Measurements from ENCODE around the gene POFUT2. TPM values are rescaled to one million over a fixed set of nuclear protein-coding genes. Genes with fewer than 3 reads are reported as not detected.

POFUT2 gene
- total RNA-seq, 1 experiment from 2014 or later = 25.1 TPM

GRCh38 chr21:45288441-45288841, 746 bp upstream of the POFUT2 start:
- ChIA-PET POLR2A (ENCODE audit: low non-redundant PET) (interaction anchor here (0.6 kb wide), 1 partner anchor 134 kb away, joined by 3 read pairs; no protein-coding TSS in a partner anchor), CTCF (interaction anchor here (0.7 to 1.5 kb wide), 2 partner anchors 146 to 148 kb away, joined by 6 to 8 read pairs; no protein-coding TSS in a partner anchor)
- Histone ChIP-seq H3K36me3 (ENCODE audit: insufficient read depth, low read length, poor library complexity, severe bottlenecking) (peaks cover 22% of the 10 kb centered on the region), H3K4me3 (ENCODE audit: low read depth, low read length, poor library complexity, severe bottlenecking) (peak overlapping the region; percentile 94), H3K9me3 (ENCODE audit: low read depth, low read length, poor library complexity, severe bottlenecking) (no peaks in the 10 kb centered on the region), H3K27ac (ENCODE audit: low read depth, low read length, poor library complexity, severe bottlenecking) (peak overlapping the region; percentile 79), H3K4me1 (ENCODE audit: insufficient read depth, low read length, poor library complexity, severe bottlenecking) (peaks cover 4% of the 10 kb centered on the region), H3K27me3 (replicated peaks; ENCODE audit: insufficient read depth, low read depth, low read length, poor library complexity) (no peaks in the 10 kb centered on the region)
- no peak for DNase-seq (ENCODE audit: low spot score)
- BruUV-seq (replicated peaks) = no TSS peak
- intact Hi-C loops (cut with micrococcal nuclease; ENCODE audit: unreplicated experiment) = no loop called here
- TF ChIP-seq, protein P1, sequence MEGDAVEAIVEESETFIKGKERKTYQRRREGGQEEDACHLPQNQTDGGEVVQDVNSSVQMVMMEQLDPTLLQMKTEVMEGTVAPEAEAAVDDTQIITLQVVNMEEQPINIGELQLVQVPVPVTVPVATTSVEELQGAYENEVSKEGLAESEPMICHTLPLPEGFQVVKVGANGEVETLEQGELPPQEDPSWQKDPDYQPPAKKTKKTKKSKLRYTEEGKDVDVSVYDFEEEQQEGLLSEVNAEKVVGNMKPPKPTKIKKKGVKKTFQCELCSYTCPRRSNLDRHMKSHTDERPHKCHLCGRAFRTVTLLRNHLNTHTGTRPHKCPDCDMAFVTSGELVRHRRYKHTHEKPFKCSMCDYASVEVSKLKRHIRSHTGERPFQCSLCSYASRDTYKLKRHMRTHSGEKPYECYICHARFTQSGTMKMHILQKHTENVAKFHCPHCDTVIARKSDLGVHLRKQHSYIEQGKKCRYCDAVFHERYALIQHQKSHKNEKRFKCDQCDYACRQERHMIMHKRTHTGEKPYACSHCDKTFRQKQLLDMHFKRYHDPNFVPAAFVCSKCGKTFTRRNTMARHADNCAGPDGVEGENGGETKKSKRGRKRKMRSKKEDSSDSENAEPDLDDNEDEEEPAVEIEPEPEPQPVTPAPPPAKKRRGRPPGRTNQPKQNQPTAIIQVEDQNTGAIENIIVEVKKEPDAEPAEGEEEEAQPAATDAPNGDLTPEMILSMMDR (conservative IDR thresholded peaks at IDR 0.05; ENCODE audit: low read depth, low read length) = no peak
- no peak for TF ChIP-seq EZH2 (IDR thresholded peaks at IDR 0.05; ENCODE audit: borderline replicate concordance, low read depth, low read length, poor library complexity, severe bottlenecking)

GRCh38 chr21:45286671-45287437, 841 bp downstream of the POFUT2 start:
- no TSS peak for BruUV-seq (replicated peaks)
- Histone ChIP-seq H3K9me3 (ENCODE audit: low read depth, low read length, poor library complexity, severe bottlenecking) (no peaks in the 10 kb centered on the region), H3K27me3 (replicated peaks; ENCODE audit: insufficient read depth, low read depth, low read length, poor library complexity) (no peaks in the 10 kb centered on the region), H3K4me3 (ENCODE audit: low read depth, low read length, poor library complexity, severe bottlenecking) (peak overlapping the region; percentile 94), H3K27ac (ENCODE audit: low read depth, low read length, poor library complexity, severe bottlenecking) (no peak overlapping the region), H3K4me1 (ENCODE audit: insufficient read depth, low read length, poor library complexity, severe bottlenecking) (no peaks in the 10 kb centered on the region), H3K36me3 (ENCODE audit: insufficient read depth, low read length, poor library complexity, severe bottlenecking) (peaks cover 28% of the 10 kb centered on the region)
- TF ChIP-seq EZH2 (IDR thresholded peaks at IDR 0.05; ENCODE audit: borderline replicate concordance, low read depth, low read length, poor library complexity, severe bottlenecking) = no peak
- TF ChIP-seq, protein P1 (conservative IDR thresholded peaks at IDR 0.05; ENCODE audit: low read depth, low read length) = no peak
- POLR2A ChIA-PET (ENCODE audit: low non-redundant PET) = interaction anchor here (0.6 kb wide), 1 partner anchor 880 kb away, joined by 5 read pairs; no protein-coding TSS in a partner anchor
- CTCF ChIA-PET = no interaction called here
- DNase-seq (ENCODE audit: low spot score) = no peak
- intact Hi-C loops (cut with micrococcal nuclease; ENCODE audit: unreplicated experiment) = no loop called here

GRCh38 chr21:45285266-45285931, 2.3 kb downstream of the POFUT2 start:
- TF ChIP-seq, protein P1 (conservative IDR thresholded peaks at IDR 0.05; ENCODE audit: low read depth, low read length) = no peak
- TF ChIP-seq EZH2 (IDR thresholded peaks at IDR 0.05; ENCODE audit: borderline replicate concordance, low read depth, low read length, poor library complexity, severe bottlenecking) = no peak
- Histone ChIP-seq H3K36me3 (ENCODE audit: insufficient read depth, low read length, poor library complexity, severe bottlenecking) (peaks cover 36% of the 10 kb centered on the region), H3K4me3 (ENCODE audit: low read depth, low read length, poor library complexity, severe bottlenecking) (no peak overlapping the region), H3K27ac (ENCODE audit: low read depth, low read length, poor library complexity, severe bottlenecking) (no peak overlapping the region), H3K27me3 (replicated peaks; ENCODE audit: insufficient read depth, low read depth, low read length, poor library complexity) (no peaks in the 10 kb centered on the region), H3K4me1 (ENCODE audit: insufficient read depth, low read length, poor library complexity, severe bottlenecking) (no peaks in the 10 kb centered on the region), H3K9me3 (ENCODE audit: low read depth, low read length, poor library complexity, severe bottlenecking) (no peaks in the 10 kb centered on the region)
- DNase-seq (ENCODE audit: low spot score) = no peak
- ChIA-PET POLR2A (ENCODE audit: low non-redundant PET) (no interaction called here), CTCF (no interaction called here)
- intact Hi-C loops (cut with micrococcal nuclease; ENCODE audit: unreplicated experiment) = no loop called here
- no TSS peak for BruUV-seq (replicated peaks)
